Adrenal gland (tissue), 5 donors: ENCODE data around the gene TRIM24.

Experiments
- CTCF ChIP-seq, 6 experiments: fragments of 450-650 bp in 4 of 6; fragments of 200-600 bp in 2 of 6; sonication (generic) in 1 of 6; IDR thresholded peaks; 1 replicate in 5 of 6; 2 replicates in 1 of 6; pipeline versions ENCODE4 v1.5.1 to v1.8.0; 2016 to 2021; ENCODE audit warnings: antibody characterized with exemption in 6 of 6, mild to moderate bottlenecking in 2 of 6, moderate library complexity in 1 of 6
- POLR2A ChIP-seq, 2 donors: fragments of 450-650 bp; IDR thresholded peaks; one replicate each; pipeline ENCODE4 v1.6.1; 2017; ENCODE audit warnings: antibody characterized with exemption in 2 of 2, mild to moderate bottlenecking in 2 of 2, moderate library complexity in 1 of 2
- donor health status: DM: no; HTN: no; CAD: no.

DNA sequence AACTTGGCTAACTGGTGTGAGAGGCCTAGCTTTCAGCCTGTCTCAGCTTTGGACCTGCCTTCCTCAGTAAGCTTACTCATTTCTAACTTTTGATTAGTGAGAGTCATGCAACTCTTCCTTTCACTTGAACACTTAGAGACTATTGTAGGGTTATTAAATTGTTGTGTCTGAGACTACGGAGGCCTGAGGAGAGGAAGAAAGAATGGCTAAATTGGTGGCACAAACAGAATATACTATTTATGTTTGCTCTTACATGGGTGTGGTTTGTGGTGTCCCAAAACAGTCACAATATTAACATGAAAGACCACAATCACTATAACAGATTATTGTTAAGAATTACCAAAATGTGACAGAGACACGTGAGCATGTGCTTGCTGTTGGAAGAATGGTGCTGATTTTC, 82.1 kb downstream of the TRIM24 start:
- TF ChIP-seq CTCF (IDR thresholded peaks at IDR 0.05): no peak
- TF ChIP-seq POLR2A (IDR thresholded peaks at IDR 0.05): no peak
